ENCODE data around the gene ABHD1.
"Not testable (repeated sequence)": the region's sequence is repeated elsewhere in the genome, so short reads cannot be mapped to it uniquely, and the experiment has no call there.

Gene ABHD1

GRCh38 chr2:27115519-27115918, 8.1 kb upstream of the ABHD1 start:
- no peak for DNase-seq (ENCODE audit: low read depth in 1 of 2, low spot score in 1 of 2)
- Histone ChIP-seq H3K27me3 (ENCODE audit: insufficient read depth, poor library complexity, severe bottlenecking) (no peaks in the 10 kb centered on the region), H3K27ac (replicated peaks) (no peak overlapping the region), H3K4me3 (replicated peaks; ENCODE audit: insufficient read depth, low read length) (no peak overlapping the region)
- TF ChIP-seq SPI1 (IDR thresholded peaks at IDR 0.05; ENCODE audit: borderline replicate concordance, low read depth) (no peak), GABPA (IDR thresholded peaks at IDR 0.05; ENCODE audit: low read depth) (no peak), REST (IDR thresholded peaks at IDR 0.05; ENCODE audit: insufficient replicate concordance, low read depth) (no peak), CTCF (IDR thresholded peaks at IDR 0.05; ENCODE audit: insufficient read depth, low read length) (no peak), POLR2AphosphoS5 (IDR thresholded peaks at IDR 0.05; ENCODE audit: low read depth) (no peak)

- no peak for DNase-seq (ENCODE audit: low read depth in 1 of 2, low spot score in 1 of 2)
- H3K4me3 ChIP-seq (replicated peaks; ENCODE audit: insufficient read depth, low read length) = peak overlapping the region; percentile 54
- no peaks in the 10 kb centered on the region for H3K27me3 ChIP-seq (ENCODE audit: insufficient read depth, poor library complexity, severe bottlenecking)
- no peak overlapping the region for H3K27ac ChIP-seq (replicated peaks)
- TF ChIP-seq POLR2AphosphoS5 (IDR thresholded peaks at IDR 0.05; ENCODE audit: low read depth) (no peak), CTCF (IDR thresholded peaks at IDR 0.05; ENCODE audit: insufficient read depth, low read length) (no peak), SPI1 (IDR thresholded peaks at IDR 0.05; ENCODE audit: borderline replicate concordance, low read depth) (no peak), GABPA (IDR thresholded peaks at IDR 0.05; ENCODE audit: low read depth) (no peak), REST (IDR thresholded peaks at IDR 0.05; ENCODE audit: insufficient replicate concordance, low read depth) (no peak)
Observed at GRCh38 chr2:27117995-27118524, 5.6 kb upstream of the ABHD1 start.

- peak in 1 of 2 experiments; percentile 61 for DNase-seq (ENCODE audit: low read depth in 1 of 2, low spot score in 1 of 2)
- no peaks in the 10 kb centered on the region for H3K27me3 ChIP-seq (ENCODE audit: insufficient read depth, poor library complexity, severe bottlenecking)
- TF ChIP-seq GABPA (IDR thresholded peaks at IDR 0.05; ENCODE audit: low read depth) (no peak), REST (IDR thresholded peaks at IDR 0.05; ENCODE audit: insufficient replicate concordance, low read depth) (no peak), POLR2AphosphoS5 (IDR thresholded peaks at IDR 0.05; ENCODE audit: low read depth) (peak; percentile 42; the same call in 1 of the 2 replicates), SPI1 (IDR thresholded peaks at IDR 0.05; ENCODE audit: borderline replicate concordance, low read depth) (no peak), CTCF (IDR thresholded peaks at IDR 0.05; ENCODE audit: insufficient read depth, low read length) (no peak)
- no peak within 1 kb of the TSS; the same call in 1 of the 2 replicates for H3K27ac ChIP-seq (replicated peaks)
- H3K4me3 ChIP-seq (replicated peaks; ENCODE audit: insufficient read depth, low read length) = peak within 1 kb of the TSS; percentile 54
Observed at GRCh38 chr2:27118525-27119329, 4.9 kb upstream of the ABHD1 start, which contains the start of gene CGREF1. Gene CGREF1 (minus strand): TSS chr2:27119128. CDS start chr2:27104366, 14,762 bp downstream.

- not testable (repeated sequence) for H3K27me3 ChIP-seq (ENCODE audit: insufficient read depth, poor library complexity, severe bottlenecking); H3K27ac ChIP-seq (replicated peaks)
- H3K4me3 ChIP-seq (replicated peaks; ENCODE audit: insufficient read depth, low read length) = peak overlapping the region; percentile 54
Observed at GRCh38 chr2:27119330-27119670, 4.3 kb upstream of the ABHD1 start.

More at GRCh38 chr2:27119330-27119670, 4.3 kb upstream of the ABHD1 start:
- not testable (repeated sequence) for DNase-seq (ENCODE audit: low read depth in 1 of 2, low spot score in 1 of 2)
